Measurements from ENCODE around the gene RARRES2.
A peak's percentile ranks its signal among the peaks of the same experiment; 100 is the strongest.
"Not testable (repeated sequence)": the region's sequence is repeated elsewhere in the genome, so short reads cannot be mapped to it uniquely, and the experiment has no call there.

Gene RARRES2

DNA sequence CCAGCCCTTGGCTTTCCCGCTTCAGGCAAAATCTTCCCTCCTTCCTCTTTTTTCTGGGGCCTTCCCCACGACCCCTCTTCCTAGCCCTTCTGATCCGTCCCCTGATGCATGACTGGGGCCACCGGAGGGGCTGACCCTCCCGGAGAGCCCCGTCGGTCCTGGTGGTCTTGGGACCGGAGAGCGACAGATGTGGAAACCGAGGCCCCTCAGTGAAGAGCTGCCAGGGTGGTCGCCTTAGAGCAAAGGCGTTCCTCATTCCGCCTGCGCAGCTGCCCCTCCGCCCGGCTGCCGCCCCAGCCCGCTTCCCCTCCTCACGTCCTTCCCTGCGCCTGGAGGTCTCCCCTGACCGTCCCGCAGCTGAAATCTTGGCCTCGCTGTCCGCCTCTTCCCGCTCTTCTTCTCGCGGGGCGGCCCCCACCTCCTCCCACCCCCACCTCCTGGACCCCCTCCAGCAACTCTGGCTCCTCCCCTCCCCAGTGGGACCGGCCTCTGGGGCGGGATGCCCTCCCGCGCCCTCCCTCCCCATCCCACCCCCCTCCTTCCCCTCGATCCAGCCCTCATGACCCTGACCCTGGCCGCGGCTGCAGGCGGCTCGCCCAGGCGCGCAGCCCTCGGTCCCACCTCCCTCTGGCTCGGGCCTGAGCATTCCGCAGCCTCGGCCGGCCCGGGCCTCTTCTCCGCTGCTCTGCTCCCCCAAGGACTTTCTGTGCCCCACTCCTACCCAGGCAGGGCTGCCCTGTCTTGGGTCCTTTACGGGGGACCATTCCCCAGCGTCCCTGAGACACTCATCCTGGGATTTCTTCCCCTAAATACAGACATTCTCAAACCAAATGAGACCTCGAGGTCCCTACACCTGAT lies at the start of gene RARRES2:
RARRES2 (minus strand) TSS at position 367 of the 858 bp plus-strand sequence. CDS start 1,020 bp downstream, outside the sequence.
- DNase-seq: no peak

DNA sequence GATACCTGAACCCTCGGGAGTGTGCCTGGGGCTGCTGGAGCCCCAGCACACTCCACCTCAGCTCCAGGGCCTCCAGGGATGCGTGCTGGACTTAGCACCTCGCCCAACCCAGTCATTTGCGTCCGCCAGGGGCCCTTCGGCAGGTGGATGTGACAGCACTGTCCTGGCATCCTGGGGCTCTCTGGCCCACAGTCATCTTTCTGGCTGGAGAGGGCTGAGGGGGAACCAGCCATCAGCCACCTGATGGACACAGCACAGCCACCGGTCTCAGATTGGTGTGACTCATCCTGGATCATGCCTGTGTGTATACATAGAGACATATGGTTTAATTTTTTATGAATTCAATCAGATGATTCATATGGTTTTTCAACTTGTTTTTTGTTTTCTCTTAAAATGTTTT lies 48.8 kb upstream of the RARRES2 start:
- DNase-seq: no peak

DNA sequence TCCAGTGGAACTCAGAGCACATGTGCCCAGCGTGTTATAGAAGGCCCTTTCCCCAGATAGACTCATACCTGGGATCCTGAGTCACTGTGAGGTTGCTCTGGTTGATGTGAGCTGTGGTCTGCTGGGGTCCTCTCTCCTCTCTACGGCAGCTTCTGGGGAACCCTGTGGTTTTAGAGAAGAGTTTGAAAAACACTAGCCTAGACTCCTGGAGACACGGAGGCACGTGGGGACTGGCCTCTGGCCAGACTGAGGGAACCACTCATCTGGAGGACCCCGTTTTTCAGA lies 48.0 kb upstream of the RARRES2 start:
- DNase-seq: no peak

GRCh38 chr7:150388709-150389531 lies 47.5 kb upstream of the RARRES2 start:
- no peak for DNase-seq

GRCh38 chr7:150388306-150388705 lies 46.9 kb upstream of the RARRES2 start:
- DNase-seq: no peak

DNA sequence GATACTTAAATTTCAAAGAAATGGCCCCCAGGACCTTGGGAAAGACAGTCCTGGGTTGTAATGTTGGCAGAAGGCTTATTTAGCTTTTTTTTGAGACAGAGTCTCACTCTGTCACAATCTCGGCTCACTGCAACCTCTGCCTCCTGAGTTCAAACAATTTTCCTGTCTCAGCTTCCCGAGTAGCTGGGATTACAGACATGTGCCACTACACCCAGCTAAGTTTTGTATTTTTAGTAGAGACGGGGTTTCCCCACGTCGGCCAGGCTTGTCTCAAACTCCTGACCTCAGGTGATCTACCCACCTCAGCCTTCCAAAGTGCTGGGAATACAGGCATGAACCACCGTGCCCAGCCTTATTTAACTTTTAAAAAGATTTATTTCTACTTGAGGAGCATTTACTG lies 44.5 kb upstream of the RARRES2 start:
- not testable (repeated sequence) for DNase-seq

GRCh38 chr7:150385302-150385723 lies 43.9 kb upstream of the RARRES2 start:
- DNase-seq: no peak

- DNase-seq: no peak
Measured at GRCh38 chr7:150384406-150385301, 43.2 kb upstream of the RARRES2 start.

DNA sequence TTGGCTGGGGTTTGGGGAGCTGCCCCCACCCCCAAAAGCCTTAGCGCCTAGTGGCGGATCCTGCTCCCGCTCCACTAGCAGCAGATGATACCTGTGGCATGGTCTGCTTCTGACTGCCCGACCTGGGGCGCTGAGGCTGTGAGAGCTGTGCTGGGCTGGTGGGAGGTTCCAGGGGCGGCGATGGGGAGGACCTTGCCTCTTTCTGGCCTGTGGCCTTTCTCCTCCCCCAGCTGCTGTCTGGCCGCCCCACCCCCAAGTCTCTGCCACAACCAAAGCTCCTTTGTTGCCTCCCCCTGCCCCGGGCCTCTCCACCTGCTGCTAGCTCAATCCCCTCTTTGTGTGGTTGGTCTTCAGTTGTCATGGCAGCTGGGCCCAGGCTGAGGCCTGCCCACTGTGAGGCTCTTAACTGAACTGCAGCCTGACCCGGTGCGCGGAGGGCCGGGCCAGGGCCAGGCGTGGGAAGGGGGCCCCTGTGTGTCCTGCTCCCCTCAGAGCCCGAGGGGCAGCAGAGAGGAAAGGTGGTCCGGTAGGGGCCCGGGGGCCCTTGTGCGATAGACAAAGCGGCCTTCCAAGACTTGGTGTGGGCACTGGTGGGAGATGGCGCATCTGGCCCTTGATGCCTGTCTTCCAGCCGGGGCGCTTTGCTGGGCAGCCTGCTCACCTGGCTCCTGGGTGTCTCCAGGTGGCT lies 42.4 kb upstream of the RARRES2 start:
- no peak for DNase-seq

DNA sequence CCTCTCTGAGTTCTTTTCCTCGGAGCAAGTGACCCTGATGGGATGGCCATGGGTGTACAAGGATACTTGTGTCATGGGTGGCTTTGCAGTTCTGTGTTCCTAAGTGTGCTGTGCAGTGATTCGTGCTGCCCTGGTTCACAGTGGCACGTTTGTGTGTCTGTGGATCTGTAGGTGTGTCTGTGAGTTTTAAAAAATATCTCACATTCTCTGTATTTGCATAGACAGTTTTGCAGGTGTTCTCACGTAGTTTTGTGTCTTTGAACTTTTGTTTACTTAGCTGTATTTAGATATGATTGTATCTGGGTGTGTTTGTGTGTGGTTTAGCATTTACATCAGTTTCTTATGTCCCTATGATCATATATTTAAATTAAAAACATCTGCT lies 41.4 kb upstream of the RARRES2 start:
- no peak for DNase-seq

DNA sequence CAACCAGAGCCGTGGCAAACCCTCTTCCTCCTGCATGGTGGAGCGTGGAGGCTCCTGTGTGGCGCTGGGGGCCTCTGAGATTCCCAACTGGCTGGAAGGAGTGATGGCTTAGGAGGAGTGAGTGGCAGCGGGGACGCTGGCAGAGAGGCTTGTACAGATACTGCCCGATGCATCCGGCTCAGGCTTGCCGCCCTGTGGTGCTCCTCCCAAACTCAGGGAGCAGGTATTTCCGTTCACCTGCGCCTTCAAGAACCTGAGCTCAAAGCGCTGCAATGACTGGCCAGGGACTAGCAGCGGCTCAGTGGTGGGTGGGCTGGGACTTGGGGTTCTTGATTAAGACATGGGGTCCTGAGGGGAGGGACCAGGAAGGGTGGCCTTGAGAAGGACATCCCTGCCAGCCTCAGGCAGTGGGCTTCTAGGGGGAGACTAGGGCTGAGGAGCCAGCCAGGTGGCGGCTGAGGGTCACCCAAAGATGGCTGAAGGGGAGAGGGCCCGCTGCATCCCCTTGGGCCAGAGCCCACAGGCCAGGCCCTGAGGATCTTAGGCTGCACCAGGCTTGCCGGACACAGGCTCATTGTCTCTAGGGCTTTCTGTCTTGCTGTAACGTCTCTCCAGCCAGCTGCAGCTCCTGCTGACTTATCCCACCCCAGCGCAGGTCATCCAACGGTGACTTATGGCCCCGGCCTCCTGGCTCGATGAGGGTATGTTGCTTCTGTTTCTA lies 40.9 kb upstream of the RARRES2 start:
- DNase-seq: no peak

GRCh38 chr7:150381785-150382122 lies 40.3 kb upstream of the RARRES2 start:
- DNase-seq: no peak

GRCh38 chr7:150381096-150381495 lies 39.7 kb upstream of the RARRES2 start:
- DNase-seq: no peak

DNA sequence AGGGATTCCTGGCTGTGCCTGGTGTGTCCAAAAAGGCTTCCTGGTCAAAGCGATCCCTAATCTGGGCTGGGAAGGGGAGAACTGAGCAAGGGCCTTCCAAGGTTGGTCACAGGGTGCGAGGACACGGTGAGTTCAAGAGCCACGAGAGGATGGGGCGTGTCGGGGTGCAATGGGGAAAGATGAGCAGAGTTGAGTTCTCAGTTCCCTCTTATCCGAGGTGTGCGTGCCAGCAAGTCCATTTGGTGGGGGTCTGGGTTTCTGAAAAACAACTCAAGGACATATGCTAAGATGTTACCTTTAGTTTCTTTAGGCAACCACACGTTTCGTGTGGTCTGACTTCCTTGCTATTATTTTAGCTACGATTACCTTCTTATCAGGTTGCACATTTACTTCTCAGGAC lies 39.0 kb upstream of the RARRES2 start:
- DNase-seq: peak; percentile 85

GRCh38 chr7:150379441-150380379 lies 38.3 kb upstream of the RARRES2 start:
- peak; percentile 64 for DNase-seq

DNA sequence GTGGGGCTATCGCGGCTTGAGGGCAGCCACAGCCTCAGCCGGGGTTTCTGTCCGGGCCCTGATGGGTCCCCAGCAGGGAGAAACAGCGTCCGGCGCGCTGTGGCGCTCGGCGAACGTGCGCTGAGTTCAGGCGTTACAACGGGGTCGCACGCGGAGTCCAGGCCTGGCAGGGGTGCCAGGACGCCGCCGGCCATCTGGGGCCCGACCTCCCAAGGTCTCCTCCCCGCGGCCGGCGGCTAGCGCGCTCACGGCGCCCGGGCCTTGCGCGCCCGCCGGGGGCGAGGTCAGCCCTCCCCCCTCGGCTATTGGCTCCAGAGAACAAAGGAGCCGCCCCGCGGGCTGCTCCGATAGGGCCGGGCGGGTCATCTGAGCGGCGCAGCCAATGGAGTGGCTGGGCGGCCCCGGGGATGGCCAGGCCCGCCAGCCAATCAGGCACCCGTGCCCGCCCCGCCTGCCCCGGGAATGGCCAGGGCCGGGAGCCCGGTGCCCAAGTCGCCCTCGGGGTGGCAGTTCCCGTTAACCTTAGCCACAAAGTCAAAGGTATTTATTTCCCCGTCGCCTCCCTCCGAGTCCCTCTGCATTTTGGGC lies 37.5 kb upstream of the RARRES2 start, which contains the start of gene ZNF775:
ZNF775 (plus strand) TSS at position 478 of the 588 bp plus-strand sequence. CDS start 9,141 bp downstream, outside the sequence.
- DNase-seq: peak; percentile 98

- peak; percentile 92 for DNase-seq
Measured at GRCh38 chr7:150378115-150378852, 36.9 kb upstream of the RARRES2 start.

GRCh38 chr7:150377635-150378034 lies 36.2 kb upstream of the RARRES2 start:
- peak; percentile 60 for DNase-seq

DNA sequence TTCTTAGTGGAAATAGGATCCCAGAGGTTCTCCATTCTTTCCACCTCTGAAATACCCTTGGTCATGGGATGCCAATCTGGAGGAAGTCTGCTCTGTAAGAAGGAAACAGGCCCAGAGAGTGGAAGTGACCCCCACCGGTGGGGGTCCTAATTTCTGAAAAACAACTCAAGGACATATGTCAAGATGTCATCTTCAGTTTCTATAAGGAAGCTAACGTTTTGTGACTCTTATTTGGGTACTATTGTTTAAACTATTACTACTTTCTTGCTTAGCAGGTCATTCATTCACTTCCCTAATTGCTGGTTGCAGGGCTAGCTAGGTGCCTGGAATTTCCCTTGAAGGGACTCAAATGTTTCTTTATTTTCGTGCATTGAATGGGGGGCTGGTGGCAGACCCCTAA lies 35.8 kb upstream of the RARRES2 start:
- no peak for DNase-seq
